SHP77 (cell line): ENCODE data around the gene CDK6.
"Not testable (repeated sequence)": the region's sequence is repeated elsewhere in the genome, so short reads cannot be mapped to it uniquely, and the experiment has no call there.

Experiments used
- DNase-seq, 2 experiments: peaks; one replicate each; lab custom pipeline; 2025; lab: John Stamatoyannopoulos, UW

Gene CDK6

DNA sequence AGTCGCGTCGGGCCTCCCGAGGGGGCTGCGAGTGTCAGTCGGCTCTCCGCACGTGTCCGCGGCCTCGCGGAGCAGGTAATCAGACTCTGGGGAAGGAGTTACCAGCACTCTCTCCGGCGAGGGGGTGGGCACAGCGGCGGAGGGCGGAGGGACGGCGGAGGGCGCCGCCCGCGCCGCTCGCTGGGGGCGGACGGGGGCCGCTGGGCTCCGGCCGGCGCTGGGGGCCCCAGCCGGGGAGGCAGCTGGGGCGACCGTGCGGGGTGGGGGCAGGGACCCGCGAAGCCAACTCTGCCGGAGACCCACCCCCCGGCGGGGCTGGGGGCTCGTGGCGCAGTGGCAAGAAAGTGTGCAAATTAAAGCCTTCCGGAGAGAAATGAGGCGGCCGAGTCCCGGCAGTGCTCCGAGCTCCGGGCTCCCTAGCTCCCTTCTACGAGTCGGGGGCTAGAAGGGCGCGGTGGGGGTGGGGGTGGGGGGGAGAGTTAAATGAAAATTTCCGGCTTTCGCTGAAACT, at the start of gene CDK6:
CDK6 (minus strand) TSS at position 85 of the 511 bp plus-strand sequence. CDS start 3,250 bp downstream, outside the sequence.
- DNase-seq: no peak

GRCh38 chr7:92886039-92886438, 49.7 kb upstream of the CDK6 start:
- DNase-seq: not testable (repeated sequence)

DNA sequence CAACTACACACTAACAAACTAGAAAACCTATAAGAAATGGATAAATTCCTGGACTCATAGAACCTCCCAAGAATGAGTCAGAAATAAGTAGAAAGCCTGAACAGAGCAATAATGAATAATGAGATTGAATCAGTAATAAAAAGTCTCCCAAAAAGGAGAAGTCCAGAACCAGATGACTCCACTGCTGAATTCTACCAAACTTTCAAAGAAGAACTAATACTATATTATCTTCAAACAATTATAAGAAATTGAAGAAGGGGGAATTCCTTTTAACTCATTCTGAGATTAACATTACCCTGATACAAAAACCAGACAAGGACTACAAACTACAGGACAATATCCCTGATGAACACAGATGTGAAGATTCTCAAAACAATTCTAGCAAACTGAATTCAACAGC, 47.8 kb upstream of the CDK6 start:
- DNase-seq: no peak

DNA sequence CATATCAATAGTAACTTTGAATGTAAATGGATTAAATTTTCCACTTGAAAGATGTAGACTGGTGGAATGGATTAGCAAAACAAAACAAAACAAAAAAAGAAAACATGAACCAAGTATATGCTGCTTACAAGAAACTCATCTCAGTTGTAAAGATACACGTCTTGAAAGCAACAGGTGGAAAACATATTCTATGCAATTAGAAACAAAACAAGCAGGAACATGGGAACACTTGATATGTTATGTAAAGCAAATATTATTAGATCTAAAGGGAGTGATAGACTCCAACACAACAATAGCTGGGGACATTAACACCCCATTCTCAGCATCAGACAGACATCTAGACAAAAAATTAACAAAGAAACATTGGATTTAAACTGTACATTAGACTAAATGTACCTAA, 46.4 kb upstream of the CDK6 start:
- DNase-seq: no peak

- no peak for DNase-seq
Measured at GRCh38 chr7:92881091-92881485, 44.7 kb upstream of the CDK6 start.

DNA sequence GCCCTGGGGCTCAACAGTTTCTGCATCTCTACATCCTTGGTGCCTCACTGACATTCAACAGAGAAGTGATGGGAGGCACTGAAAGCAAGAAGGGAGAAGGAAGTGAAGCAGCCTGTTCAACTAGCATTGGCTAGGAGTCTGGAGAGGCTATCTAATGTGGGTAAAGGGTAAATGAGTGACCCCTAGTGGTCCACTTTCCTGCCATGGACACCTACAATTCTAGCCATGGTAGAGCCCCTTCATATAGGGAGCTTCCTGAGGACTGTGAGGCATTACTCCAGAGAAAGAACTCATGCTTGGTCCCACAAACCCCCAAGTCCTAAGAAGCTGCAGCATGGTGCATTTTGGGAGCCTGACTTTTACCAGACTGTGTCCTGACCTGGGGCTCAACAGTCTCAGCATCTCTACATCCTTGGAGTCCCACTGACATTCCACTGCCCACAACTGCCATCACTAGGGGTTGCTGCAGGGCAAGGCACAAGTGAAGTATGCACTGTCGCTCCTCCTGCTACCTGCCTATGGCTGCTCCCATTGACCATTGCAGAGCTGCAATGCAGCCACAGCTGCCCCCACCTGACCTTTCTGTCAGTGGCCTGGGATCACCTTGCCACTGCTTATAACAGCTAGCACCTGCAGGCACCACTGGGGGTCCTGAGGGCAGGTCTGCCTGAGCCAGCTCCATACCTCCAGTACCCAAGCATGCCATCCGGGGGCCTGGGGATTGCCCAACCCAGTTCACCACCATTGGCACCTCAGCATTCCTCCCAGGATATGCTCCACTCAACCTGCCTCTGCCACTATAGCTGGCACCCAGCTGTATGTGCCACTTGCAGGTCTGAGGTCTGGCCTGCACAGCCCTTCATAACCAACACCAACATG, 44.1 kb upstream of the CDK6 start:
- DNase-seq: peak; percentile 10 to 23

GRCh38 chr7:92877367-92877766, 41.0 kb upstream of the CDK6 start:
- DNase-seq: no peak

GRCh38 chr7:92876836-92877235, 40.5 kb upstream of the CDK6 start:
- DNase-seq: no peak

DNA sequence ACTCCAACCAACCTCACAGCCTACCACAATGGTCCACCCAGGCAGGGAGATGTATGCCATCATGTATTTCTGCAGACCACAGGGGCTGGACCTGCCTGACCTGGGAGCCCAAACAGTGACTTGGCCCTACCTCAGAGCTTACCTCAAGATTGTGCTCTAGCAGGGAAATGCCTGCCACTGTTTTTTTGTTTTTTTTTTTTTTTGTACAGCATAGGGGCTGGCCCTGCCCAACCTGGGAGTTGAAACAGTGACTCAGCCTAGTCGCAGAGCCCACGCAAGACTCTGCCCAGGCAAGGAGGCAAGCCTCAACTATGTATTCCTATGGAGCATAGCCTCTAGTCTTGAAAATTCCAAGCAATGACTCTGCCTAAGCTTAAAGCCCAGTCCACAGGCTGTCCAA, 39.3 kb upstream of the CDK6 start:
- DNase-seq: no peak

- no peak for DNase-seq
Measured at GRCh38 chr7:92875173-92875572, 38.8 kb upstream of the CDK6 start.

DNA sequence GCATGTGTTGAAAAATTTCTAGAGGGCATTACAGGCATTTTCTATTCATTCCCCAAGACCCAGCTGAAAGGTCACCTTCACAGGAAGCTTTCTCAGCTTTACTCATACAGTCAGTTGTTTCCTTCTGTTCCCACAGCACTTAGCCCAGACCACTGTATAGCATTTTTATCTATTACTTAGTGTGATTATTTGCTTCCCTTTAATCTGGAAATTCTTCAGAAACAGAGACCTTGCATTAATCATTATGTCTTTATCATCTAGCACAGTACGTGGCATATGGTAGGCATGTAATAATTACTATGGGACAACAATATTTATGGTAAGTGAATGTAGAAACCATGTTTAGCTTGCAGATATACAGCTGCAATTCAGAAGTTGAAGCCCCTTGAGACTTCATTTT, 38.2 kb upstream of the CDK6 start:
- DNase-seq: no peak

- no peak for DNase-seq
Measured at GRCh38 chr7:92873776-92874175, 37.4 kb upstream of the CDK6 start.

DNA sequence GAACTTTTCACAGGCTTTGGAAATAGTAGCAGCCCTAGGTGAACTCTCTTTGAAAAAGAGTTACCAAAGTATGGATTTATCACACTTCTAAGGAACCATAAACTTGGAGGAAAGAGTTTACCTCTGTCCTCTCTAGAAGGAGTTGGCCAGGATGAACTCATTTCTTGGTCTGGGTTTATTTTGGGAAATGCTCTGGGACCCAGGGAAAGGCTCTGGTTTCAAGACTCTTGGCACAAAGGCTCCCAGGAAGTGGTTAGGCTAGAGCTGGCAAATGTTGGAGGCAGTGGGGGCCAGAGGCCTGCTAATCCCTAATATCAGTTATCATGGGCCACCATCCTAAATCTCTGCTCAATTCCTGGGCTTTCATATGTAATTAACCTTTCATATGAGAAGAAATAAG, 36.3 kb upstream of the CDK6 start:
- no peak for DNase-seq

DNA sequence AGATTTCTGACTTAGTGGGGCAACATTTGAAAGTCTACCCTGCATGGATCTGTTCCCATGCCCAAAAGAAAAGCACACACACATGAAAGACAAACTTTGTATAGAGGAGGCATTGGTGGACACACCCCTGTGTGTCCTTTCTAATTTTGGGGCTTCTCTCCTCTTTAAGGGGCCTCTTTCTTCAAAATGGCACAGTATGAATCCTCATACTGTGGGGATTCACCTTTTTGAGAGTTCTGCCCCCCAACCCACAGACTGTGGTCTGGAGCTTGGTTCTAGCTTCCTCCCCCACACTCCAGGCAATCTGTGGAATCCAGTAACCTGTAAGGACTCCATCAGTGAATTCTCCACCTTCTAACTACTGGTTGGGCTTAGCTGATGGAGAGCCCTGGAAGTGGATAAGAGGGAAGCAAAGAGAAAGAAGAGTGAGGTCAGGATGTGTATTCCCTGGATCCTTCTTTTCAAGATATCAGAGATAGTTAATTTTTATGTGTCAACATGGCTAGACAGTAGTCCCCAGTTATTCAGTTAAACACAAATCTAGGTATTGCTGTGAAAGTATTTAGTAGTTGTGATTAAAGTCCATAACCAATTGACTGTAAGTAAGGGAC, 32.4 kb upstream of the CDK6 start:
- DNase-seq: no peak

- DNase-seq: not testable (repeated sequence)
Measured at GRCh38 chr7:92864169-92864568, 27.8 kb upstream of the CDK6 start.

- DNase-seq: no peak
Measured at GRCh38 chr7:92856436-92856835, 20.1 kb upstream of the CDK6 start.

- DNase-seq: no peak
Measured at GRCh38 chr7:92854501-92855238, 18.3 kb upstream of the CDK6 start.

GRCh38 chr7:92851732-92852131, 15.4 kb upstream of the CDK6 start:
- DNase-seq: no peak

DNA sequence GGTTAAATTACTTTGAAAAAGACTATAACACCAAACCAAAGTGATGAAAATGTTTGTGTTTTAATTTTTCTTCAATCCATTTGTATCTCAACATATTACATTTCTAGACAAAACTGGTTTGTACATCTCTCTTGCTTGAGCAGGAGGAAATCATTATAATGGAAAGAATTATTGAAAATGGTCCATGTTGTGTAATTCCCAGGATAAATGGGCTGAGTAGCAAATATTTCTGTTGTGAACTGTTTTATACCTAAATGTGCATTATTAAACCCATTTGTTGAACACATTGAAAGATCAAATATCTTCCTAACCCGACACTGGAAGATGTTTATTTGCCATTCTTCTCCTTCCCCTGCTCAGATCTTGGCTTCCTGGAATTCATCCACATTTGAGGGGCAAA, 14.1 kb upstream of the CDK6 start:
- no peak for DNase-seq

- no peak for DNase-seq
Measured at GRCh38 chr7:92849322-92849721, 12.9 kb upstream of the CDK6 start.

DNA sequence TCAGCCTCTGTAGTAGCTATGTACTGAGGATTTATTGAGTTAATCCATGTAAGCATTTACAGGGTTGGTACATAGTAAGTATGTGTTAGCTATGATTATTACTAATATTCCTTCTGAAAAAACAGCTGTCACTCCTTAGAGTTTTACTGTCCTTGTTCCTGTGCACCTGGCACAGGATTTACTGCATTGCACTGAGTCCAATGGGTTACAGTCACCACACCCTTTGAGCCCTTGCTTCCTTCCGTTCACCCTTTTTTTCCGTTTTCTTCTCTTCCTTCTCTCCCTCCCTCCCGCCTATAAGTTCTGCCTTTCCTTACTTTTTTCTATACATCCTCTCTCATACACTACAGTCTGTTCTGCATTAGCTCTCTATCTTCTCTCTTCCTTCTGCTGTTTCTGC, 12.5 kb upstream of the CDK6 start:
- DNase-seq: no peak

DNA sequence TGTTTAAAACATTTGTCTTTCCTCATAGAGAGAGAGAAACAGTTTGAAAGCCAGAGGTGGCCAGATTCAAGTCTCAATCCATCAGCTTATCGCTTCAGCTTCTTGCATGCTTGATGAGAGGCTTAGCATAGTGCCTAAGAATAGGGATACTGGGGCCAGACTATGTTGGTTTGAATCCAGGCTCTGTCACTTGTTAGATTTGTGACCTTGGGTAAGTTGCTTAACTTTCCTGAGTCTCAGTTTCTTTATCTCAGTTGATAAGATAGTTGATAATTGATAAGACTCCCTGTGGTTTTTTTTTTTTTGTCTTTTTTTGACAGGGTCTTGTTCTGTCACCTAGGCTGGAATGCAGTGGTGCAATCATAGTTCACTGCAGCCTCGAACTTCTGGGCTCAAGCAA, 12.1 kb upstream of the CDK6 start:
- DNase-seq: no peak

GRCh38 chr7:92847305-92847704, 10.9 kb upstream of the CDK6 start:
- DNase-seq: no peak
